Medulla oblongata (tissue), 1 donor: ENCODE results near the gene KPNA6.
"Not testable (repeated sequence)": the region's sequence is repeated elsewhere in the genome, so short reads cannot be mapped to it uniquely, and the experiment has no call there.

ENCODE experiments used
- DNase-seq: peaks from one replicate; pipeline ENCODE4 v3.0.0-alpha.2; 2015; ENCODE audit errors: extremely low spot score

The KPNA6 gene

DNA sequence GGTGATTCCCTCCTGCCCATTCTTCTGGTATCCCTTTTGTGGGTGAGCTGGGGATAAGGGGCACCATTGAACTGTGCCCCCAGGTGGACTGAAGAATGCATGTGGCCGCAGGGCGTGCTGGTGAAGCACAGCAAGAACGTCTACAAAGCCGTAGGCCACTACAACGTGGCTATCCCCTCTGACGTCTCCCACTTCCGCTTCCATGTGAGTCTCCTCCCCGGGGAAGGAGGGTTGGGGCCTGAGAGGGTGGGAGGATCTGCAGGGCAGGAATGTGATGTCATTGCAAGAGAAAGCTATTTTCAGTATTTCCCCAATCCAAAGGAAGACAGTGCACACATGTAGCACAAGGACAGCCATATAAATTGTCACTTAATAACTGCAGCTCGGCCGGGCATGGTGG is 7.5 kb upstream of the KPNA6 start:
- no peak for DNase-seq

- DNase-seq, result no peak
These were observed 6.8 kb upstream of the KPNA6 start for GRCh38 chr1:32100807-32101708.

GRCh38 chr1:32104127-32104526 is 3.7 kb upstream of the KPNA6 start:
- no peak for DNase-seq

DNA sequence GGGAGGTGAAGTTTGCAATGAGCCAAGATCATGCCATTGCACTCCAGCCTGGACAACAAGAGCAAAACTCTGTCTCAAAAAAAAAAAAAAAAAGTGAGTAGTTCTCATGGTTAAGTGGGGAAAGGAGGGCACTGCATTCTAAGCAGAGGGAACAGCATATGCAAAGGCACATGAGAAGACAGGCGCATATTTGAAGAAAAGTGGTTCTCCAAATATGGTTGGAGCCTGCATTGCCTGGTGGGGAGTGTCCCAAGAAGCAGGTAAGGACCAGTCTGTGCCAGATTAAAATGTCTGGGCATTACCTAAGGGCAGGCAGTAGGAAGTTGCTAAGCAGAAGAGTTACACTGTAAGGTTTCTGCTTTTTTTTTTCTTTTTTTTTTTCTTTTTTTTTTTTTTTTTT is 2.5 kb upstream of the KPNA6 start:
- DNase-seq, result no peak

DNA sequence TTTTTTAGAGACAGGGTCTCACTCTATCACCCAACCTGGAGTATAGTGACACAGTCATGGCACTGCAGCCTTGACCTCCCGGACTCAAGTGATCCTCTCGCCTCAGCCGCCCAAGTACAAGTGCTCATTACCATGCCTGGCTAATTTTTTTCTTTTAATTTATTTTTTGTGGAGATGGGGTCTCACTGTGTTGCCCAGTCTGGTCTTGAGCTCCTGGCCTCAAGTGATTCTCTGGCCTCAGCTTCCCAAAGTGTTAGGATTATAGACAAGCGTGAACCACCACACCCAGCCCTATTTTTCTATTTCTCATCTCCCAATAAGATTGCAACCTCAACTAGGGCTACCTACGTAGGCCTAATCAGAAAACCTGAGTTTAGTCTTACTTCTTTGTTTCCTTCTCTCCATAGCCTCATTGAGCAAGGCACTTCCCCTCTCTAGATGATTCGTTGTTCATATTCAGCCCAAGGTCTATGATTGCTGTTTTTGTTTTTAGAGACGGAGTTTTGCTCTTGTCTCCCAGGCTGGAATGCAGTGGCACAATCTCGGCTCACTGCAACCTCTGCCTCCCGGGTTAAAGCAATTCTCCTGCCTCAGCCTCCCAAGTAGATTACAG is 1.1 kb upstream of the KPNA6 start:
- no peak for DNase-seq

- DNase-seq, result no peak
These were observed 3.3 kb downstream of the KPNA6 start for GRCh38 chr1:32111040-32111623.

- peak; percentile 32 for DNase-seq
These were observed 3.9 kb downstream of the KPNA6 start for GRCh38 chr1:32111789-32112188.

GRCh38 chr1:32112806-32113375 is 5.0 kb downstream of the KPNA6 start:
- no peak for DNase-seq

GRCh38 chr1:32113436-32113835 is 5.6 kb downstream of the KPNA6 start:
- DNase-seq, result not testable (repeated sequence)

DNA sequence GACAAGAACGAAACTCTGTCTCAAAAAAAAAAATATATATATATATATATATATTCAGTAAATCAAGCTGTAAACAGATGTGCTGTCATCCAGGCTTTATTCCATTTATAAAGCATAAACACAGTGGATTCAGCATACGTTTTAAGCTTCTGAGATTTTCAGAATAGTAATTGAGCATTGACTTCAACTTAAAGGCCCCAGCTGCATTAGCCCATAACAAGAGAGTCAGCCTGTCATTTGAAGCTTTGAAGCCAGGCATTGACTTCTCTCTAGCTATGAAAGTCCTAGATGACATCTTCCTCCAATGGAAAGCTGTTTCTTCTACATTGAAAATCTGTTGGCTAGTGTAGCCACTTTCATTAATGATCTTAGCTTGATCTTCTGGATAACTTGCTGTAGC is 6.6 kb downstream of the KPNA6 start:
- no peak for DNase-seq

DNA sequence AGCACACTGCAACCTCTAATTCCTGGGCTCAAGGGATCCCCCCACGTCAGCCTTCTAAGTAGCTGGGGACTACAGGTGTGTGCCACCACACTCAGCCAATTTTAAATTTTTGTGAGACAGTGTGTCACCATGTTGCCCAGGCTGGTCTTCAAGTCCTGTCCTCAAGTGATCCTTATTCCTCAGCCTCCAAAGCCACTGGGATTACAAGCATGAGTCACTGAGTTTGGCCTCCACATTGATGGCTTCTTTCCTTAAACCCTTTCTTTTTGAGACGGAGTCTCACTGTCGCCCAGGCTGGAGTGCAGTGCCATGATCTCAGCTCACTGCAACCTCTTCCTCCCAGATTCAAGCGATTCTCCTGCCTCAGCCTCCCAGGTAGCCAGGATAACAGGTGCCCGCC is 7.6 kb downstream of the KPNA6 start:
- no peak for DNase-seq

- no peak for DNase-seq
These were observed 8.7 kb downstream of the KPNA6 start for GRCh38 chr1:32116531-32116930.

DNA sequence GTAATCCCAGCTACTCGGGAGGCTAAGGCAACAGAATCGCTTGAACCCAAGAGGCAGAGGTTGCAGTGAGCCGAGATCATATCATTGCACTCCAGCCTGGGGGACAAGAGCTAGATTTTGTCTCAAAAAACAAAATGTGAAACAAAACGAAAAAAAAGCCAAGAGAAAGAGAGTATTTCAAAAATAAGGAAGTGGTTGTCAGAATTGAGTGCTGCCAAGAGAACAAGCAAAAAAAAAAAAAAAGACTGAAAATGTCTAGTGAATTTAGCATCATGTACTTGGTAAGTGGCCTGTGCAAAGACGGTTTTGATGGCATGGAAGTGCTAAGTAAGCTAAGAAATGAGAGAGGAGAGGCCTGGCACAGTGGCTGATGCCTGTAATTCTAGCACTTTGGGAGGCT is 14.3 kb downstream of the KPNA6 start:
- no peak for DNase-seq

GRCh38 chr1:32123361-32123760 is 15.5 kb downstream of the KPNA6 start:
- not testable (repeated sequence) for DNase-seq

DNA sequence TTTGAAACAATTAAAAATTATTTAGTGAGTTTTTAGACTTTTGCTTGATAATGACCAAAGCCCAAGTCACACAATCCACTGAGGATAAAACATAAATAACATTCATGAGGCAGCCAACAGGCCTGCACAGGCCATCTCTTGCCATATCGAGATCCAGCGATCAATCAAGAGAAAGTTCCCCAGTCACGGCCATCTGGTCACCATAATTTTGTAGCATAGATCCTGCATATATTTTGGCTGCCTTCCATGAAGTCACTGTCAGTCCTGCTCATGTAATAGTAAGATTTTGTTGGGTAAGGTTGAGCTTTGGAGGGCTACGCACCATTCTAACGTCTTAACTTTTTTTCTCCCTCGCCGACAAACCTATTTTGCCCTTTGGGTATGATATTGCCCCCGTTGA is 17.5 kb downstream of the KPNA6 start:
- no peak for DNase-seq

GRCh38 chr1:32126770-32127169 is 18.9 kb downstream of the KPNA6 start:
- no peak for DNase-seq

GRCh38 chr1:32127409-32128198 is 19.7 kb downstream of the KPNA6 start:
- DNase-seq, result no peak

GRCh38 chr1:32128479-32128878 is 20.6 kb downstream of the KPNA6 start:
- peak; percentile 72 for DNase-seq

DNA sequence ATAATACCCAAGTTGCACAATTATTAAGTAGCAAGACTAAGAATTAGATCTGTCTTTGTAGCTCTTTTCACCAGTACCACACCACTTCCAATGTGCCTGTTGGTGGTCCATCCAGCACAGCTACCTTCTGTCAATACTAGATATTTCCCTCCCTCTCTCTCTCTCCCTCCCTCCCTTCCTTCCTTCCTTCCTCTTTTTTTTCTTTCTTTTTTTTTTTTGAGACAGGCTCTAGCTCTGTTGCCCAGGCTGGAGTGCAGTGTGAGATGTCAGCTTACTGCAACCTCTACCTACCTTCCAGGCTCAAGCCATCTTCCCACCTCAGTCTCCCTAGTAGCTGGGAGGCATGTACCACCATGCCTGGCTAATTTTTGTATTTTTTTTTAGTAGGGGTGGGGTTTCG is 21.1 kb downstream of the KPNA6 start:
- DNase-seq, result no peak

GRCh38 chr1:32133950-32134280 is 26.1 kb downstream of the KPNA6 start:
- not testable (repeated sequence) for DNase-seq

DNA sequence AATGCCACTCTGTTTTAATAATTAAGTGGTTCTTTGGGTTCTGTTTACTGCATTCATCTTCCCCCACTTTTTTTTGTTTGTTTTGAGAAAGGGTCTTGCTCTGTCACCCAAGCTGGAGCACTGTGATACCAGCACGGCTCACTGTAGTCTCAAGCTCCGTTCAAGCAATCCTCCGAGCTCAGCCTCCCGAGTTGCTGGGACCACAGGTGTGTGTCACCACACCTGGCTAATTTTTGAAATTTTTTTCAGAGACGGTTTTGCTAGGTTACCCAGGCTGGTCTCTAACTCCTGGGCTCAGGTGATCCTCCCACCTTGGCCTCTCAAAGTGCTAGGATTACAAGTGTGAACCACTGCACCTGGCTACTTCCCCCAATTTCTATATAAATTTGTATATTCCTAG is 29.3 kb downstream of the KPNA6 start:
- DNase-seq, result no peak

DNA sequence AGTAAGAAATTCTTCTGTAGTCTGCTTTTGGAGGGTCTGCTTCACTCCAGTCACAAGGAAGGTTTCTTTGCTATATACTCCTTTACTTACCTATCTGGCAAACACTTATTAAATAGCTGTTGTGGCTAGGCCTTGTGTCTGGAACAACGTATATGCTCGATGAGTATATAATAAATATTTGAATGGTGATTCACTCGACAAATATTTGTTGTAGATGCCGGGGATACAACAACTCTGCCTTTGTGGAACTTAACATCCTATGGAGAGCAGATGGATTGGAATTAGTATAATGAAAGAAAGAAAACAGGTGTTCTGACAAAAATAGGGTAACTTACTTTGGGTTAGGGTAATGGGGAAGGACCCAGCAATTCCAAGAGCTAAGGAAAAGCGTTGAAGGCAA is 31.1 kb downstream of the KPNA6 start:
- DNase-seq, result no peak
